Duodenal mucosa (tissue), 2 donors: ENCODE results near the gene XPR1.

Experiments
- H3K27ac ChIP-seq: one replicate; pipeline ENCODE4 v1.7.0; 2013; ENCODE audit warnings: low read depth, low read length
- H3K27me3 ChIP-seq, 2 donors: one replicate each; pipeline ENCODE4 v1.7.0; 2013; ENCODE audit warnings: low read length in 2 of 2, control low read depth in 1 of 2; ENCODE audit not compliant: insufficient read depth in 2 of 2, control insufficient read depth in 1 of 2
- H3K36me3 ChIP-seq, 2 donors: one replicate each; pipeline ENCODE4 v1.7.0; 2013; ENCODE audit warnings: low read length in 2 of 2, control low read depth in 1 of 2; ENCODE audit not compliant: insufficient read depth in 2 of 2, control insufficient read depth in 1 of 2
- H3K4me1 ChIP-seq, 2 donors: one replicate each; pipeline ENCODE4 v1.7.0; 2013; ENCODE audit warnings: low read length in 2 of 2, control low read depth in 1 of 2; ENCODE audit not compliant: insufficient read depth in 2 of 2, control insufficient read depth in 1 of 2
- H3K4me3 ChIP-seq, 2 donors: one replicate each; pipeline ENCODE4 v1.7.0; 2013; ENCODE audit warnings: low read length in 2 of 2, low read depth in 1 of 2
- H3K9ac ChIP-seq, 2 donors: one replicate each; pipeline ENCODE4 v1.7.0; 2013; ENCODE audit warnings: low read length in 2 of 2, low read depth in 1 of 2
- H3K9me3 ChIP-seq, 2 donors: one replicate each; pipeline ENCODE4 v1.7.0; 2013; ENCODE audit warnings: low read length in 2 of 2, control low read depth in 1 of 2; ENCODE audit not compliant: control insufficient read depth in 1 of 2

Gene XPR1

GRCh38 chr1:180627411-180627810 is 4.4 kb upstream of the XPR1 start:
- no peaks in the 10 kb centered on the region for H3K9me3 ChIP-seq
- H3K36me3 ChIP-seq: no peaks in the 10 kb centered on the region
- peaks cover 8 to 12% of the 10 kb centered on the region in 2 donors for H3K4me1 ChIP-seq
- no peak overlapping the region for H3K4me3 ChIP-seq
- H3K27me3 ChIP-seq: no peaks in the 10 kb centered on the region
- no peak overlapping the region for H3K9ac ChIP-seq
- H3K27ac ChIP-seq: no peak overlapping the region

GRCh38 chr1:180628646-180629045 is 3.2 kb upstream of the XPR1 start:
- Histone ChIP-seq H3K27ac (no peak overlapping the region), H3K36me3 (no peaks in the 10 kb centered on the region), H3K27me3 (no peaks in the 10 kb centered on the region), H3K4me1 (peaks cover 19% of the 10 kb centered on the region in 2 donors), H3K4me3 (no peak overlapping the region), H3K9me3 (no peaks in the 10 kb centered on the region), H3K9ac (no peak overlapping the region)

- Histone ChIP-seq H3K4me1 (peaks cover 24 to 30% of the 10 kb centered on the region in 2 donors), H3K36me3 (no peaks in the 10 kb centered on the region), H3K27me3 (no peaks in the 10 kb centered on the region), H3K27ac (no peak overlapping the region), H3K9me3 (no peaks in the 10 kb centered on the region), H3K4me3 (no peak overlapping the region), H3K9ac (peak overlapping the region in 1 of 2 donors; percentile 8)
These were observed 1.2 kb upstream of the XPR1 start for GRCh38 chr1:180630408-180631193.

DNA sequence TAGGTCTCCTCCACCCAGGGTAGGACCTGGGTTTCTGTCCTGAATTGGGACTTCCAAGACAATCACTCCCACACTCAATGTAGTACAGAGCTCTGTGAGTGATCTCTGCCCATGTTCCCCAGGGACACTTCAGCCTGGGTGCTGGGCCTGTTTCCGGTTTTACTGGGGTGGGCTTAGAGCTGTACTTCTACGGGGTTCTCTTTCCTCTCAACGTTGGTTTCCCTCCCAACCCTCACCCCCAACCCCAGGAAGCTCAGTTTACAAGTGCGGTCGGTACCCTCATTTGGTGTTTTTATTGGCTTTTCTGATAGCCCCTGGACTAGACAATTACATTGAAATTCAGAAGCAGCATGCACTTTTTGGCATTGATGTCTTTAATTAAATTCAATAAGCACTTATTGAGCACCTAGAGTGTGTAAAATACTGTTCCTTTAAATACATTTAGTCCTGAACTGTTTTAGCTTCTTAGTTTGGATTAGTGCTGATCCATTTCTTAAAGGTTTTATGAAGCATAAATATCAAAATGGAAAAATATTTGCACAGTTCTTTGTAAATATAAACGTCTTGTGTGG is 542 bp upstream of the XPR1 start:
- Histone ChIP-seq H3K4me3 (peak overlapping the region in 1 of 2 donors; percentile 40), H3K9ac (peak overlapping the region in 1 of 2 donors; percentile 8), H3K27ac (peak overlapping the region; percentile 30)

DNA sequence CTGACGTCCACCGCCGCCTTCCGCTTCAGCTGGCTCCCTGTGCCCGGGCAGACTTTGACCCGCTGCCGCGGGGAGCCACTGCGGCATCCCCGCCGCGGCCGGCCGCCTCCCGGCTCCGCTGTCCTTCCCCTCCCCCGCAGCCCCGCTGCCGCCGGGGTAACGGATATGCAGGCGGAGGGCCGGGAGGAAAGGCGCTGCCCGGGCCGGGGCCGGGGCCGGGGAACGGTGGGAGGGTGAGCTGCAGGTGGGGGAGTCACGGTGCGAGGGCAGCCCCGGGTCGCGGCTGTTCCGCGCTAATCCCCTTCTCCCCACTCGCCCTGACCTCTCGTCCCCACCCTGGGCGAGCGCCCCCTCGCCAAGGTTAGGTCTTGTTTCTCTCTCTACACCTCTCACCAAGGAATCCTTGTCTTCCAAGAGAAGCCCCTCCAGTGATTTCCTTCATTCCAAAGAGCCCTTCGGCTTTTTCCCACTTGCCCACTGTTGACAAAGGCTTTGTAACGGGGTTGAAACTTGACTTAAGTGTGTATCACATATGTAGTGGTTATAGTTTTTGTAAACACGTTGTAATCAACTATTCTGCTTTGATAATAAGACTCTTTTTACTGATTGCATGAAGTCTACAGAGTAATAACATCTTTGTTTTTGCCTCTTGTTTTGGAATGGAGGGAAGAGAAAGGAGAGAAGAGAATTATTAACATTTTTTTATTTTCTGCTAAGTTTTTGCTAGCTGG is 669 bp downstream of the XPR1 start:
- Histone ChIP-seq H3K4me1 (peaks cover 24 to 32% of the 10 kb centered on the region in 2 donors), H3K27ac (peak overlapping the region; percentile 95), H3K27me3 (no peaks in the 10 kb centered on the region), H3K4me3 (peak overlapping the region; percentile 96 to 97), H3K36me3 (no peaks in the 10 kb centered on the region), H3K9ac (peak overlapping the region; percentile 78 to 90), H3K9me3 (no peaks in the 10 kb centered on the region)

More for the DNA sequence above, 542 bp upstream of the XPR1 start:
- Histone ChIP-seq H3K27me3 (no peaks in the 10 kb centered on the region), H3K4me1 (peaks cover 24 to 30% of the 10 kb centered on the region in 2 donors), H3K9me3 (no peaks in the 10 kb centered on the region), H3K36me3 (no peaks in the 10 kb centered on the region)

DNA sequence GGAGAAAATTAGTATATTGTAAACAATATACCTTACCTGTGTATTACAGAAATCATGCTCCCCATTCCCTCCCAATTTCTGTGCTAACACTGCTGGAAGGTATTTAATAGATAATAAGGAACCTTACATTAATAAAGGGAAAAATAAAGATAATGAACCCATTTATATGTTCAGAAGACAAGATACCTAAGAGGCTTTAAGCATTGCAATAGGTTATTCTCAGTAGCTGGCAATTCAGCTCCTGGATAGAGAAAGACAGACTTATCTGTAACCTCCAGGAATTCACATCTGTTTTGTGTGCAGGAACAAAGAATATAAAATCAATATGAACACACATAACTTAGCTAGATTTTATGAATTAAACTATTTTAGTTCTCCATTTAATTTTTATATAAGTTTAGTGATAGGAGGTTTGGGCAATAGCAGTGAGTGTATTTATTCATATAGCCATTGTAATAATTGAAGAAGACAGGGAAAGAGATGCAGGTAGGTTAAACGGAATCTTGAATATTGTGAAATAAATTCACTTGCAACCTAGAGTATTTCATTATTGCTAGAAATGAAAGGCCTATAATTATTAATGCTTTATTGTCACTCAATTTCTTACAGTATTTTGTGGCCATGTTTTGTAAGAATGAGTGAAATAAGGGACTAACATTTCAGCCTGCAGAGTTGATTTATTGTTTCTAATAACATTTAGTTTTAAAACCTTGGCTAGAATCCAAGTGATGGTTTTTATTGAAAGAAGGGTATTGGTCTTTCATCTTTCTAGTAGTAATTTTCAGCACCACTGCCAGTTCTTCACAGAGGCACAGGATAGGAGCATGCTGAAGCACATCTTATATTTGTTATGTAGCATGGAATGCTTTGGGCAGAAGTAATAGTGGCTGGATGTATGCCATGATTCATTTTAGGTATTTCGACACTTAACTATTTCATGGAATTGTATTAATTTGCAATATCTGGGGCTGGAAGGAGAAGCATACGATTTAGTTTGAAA is 1.5 kb downstream of the XPR1 start:
- Histone ChIP-seq H3K27me3 (no peaks in the 10 kb centered on the region), H3K4me3 (peak overlapping the region; percentile 96 to 97), H3K27ac (no peak overlapping the region), H3K36me3 (no peaks in the 10 kb centered on the region), H3K9ac (peak overlapping the region; percentile 78 to 90), H3K9me3 (no peaks in the 10 kb centered on the region), H3K4me1 (peaks cover 24 to 35% of the 10 kb centered on the region in 2 donors)

DNA sequence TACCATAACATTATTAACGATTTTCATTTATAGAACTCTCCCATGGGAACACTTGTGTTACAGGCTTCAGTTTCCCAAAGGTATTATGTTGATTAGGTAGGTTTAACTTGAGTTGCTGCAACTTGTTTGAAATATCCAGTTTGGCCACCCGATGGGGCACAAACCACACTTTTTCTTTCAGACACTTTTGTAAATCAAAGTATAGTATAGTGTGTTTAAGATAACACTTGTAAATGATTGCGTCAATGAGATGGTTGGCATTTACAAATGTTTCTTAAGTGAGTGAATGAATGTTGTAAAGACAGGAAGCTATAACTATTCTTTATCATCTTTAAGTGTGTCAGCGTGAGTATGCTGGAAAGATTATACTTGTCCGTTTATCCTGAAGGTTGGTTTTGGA is 4.3 kb downstream of the XPR1 start:
- H3K27ac ChIP-seq: no peak overlapping the region
- peaks cover 21 to 30% of the 10 kb centered on the region in 2 donors for H3K4me1 ChIP-seq
- H3K9ac ChIP-seq: no peak overlapping the region
- no peaks in the 10 kb centered on the region for H3K9me3 ChIP-seq
- no peaks in the 10 kb centered on the region for H3K36me3 ChIP-seq
- H3K4me3 ChIP-seq: no peak overlapping the region
- H3K27me3 ChIP-seq: no peaks in the 10 kb centered on the region

- H3K9me3 ChIP-seq: no peaks in the 10 kb centered on the region
- H3K36me3 ChIP-seq: no peaks in the 10 kb centered on the region
- H3K27ac ChIP-seq: no peak overlapping the region
- no peak overlapping the region for H3K9ac ChIP-seq
- H3K4me1 ChIP-seq: peaks cover 6 to 8% of the 10 kb centered on the region in 2 donors
- no peaks in the 10 kb centered on the region for H3K27me3 ChIP-seq
- H3K4me3 ChIP-seq: no peak overlapping the region
These were observed 8.0 kb downstream of the XPR1 start for GRCh38 chr1:180639871-180640270.

GRCh38 chr1:180640531-180640949 is 8.7 kb downstream of the XPR1 start:
- Histone ChIP-seq H3K27ac (no peak overlapping the region), H3K4me3 (no peak overlapping the region), H3K4me1 (peaks cover 6% of the 10 kb centered on the region in 2 donors), H3K9me3 (no peaks in the 10 kb centered on the region), H3K36me3 (no peaks in the 10 kb centered on the region), H3K9ac (no peak overlapping the region), H3K27me3 (no peaks in the 10 kb centered on the region)
